GM19467 (cell line): ENCODE measurements around the gene VAV1.
A peak's percentile ranks its signal among the peaks of the same experiment; 100 is the strongest.
"Not testable (repeated sequence)": the region's sequence is repeated elsewhere in the genome, so short reads cannot be mapped to it uniquely, and the experiment has no call there.

Experiments used
- ATAC-seq: cut with Tn5 transposase; IDR thresholded peaks from one replicate; pipeline ENCODE4 v1.9.1; 2021; ENCODE audit warnings: mild to moderate bottlenecking, moderate library complexity; ENCODE audit not compliant: unreplicated experiment

Gene VAV1

DNA sequence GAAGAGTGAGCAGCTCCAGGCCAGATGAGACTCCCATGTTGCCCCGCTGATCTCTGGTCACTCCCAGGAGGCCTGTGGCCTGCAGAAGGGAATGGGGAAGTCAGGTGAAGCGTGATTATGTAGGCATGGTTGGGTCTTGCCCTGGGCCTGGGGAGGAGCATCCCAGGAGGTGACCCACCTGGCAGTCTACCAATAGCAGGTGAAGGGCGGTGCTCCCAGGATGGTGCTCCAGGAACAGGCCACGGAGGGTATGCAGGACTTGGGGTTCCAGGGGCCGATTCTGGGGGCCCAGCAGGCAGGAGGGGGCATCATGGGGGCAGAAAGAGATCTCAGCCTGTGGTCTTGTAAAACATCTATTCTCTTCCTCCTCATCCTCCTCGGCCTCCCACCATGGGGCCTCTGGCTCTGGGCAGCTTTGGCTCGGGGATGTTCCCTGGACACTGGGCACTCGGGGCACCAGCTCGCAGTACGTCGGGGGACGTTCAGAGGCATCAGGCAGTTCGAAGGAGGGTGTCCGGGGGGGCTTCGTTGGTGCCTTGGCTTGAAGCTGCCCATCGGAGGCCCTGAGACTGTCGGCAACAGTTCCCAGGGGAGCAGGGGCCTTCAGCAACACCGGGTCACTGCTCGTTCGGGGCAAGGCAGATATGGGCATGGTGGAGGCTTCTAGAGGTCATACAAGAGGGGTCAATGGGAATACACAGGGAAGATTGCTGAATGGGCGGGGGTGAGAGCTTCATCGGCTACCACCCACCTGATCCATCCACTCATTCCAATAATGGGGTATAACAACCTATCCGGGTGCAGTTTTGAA lies 17.6 kb upstream of the VAV1 start:
- no peak for ATAC-seq

DNA sequence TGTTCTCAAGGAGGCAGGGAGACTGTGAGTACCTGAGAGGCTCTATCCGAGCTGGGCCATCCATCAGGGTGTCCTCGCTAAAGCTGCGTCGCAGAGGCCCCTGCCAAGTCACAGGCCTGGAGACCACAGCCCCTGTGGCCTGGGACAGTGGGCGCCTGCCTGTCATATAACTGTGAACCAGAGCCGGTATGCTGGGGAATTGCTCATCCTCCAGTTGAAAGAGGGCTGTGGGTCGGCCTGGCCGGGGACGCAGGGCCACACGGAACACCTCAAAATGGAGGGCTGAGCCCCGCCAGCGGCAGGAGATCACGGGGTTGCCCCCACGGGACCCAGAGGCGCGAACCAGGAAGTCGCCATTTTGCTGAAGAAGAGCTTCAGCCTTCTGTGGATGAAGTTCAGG lies 11.9 kb upstream of the VAV1 start:
- no peak for ATAC-seq

GRCh38 chr19:6761053-6761676 lies 11.3 kb upstream of the VAV1 start:
- no peak for ATAC-seq

DNA sequence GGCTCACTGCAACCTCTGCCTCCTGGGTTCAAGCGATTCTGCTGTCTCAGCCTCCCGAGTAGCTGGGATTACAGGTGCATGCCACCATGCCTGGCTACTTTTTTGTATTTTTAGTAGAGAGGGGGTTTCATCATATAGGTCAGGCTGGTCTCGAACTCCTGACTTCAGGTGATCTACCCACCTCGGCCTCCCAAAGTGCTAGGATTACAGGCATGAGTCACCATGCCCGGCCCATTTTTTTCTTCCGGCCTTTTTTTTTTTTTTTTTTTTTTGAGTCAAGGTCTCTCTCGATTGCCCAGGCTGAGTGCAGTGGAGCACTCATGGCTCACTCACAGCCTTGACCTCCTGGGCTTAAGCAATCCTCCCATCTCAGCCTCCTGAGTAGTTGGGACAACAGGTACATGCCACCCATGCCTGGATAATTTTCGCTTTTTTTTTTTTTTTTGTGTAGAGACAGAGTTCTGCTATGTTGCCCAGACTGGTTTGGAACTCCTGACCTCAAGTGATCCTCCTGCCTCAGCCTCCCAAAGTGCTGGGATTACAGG lies 10.2 kb upstream of the VAV1 start:
- ATAC-seq, result not testable (repeated sequence)

DNA sequence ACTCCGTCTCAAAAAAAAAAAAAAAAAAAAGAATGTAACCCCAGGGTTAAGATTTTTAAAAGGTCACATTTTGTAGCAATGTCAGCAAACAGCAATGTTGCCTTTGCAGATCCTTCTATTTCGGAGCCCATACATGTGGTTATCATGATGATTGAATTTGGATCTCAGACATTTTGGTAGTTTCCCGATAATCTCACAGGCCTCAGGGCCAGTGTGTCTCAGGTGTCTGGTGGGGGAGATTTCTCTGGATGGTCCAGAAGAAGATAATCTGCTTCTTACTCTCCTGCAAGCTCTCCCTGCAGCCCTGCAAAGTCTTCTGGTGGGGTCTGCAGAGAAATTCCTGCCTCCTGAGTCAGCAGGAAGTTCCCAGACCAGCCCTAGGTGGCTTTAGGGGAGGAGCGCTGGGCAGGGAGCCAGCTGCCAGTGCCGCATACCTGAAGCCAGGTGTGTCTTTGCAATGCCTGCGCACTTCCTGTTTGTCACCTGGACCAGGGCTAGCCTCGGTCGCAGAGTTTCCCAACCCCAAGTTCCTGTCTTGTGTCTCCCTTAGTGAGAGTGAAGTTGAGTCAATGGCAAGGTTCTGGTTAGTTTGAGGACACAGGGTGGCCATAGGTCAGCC lies 6.7 kb upstream of the VAV1 start:
- no peak for ATAC-seq

DNA sequence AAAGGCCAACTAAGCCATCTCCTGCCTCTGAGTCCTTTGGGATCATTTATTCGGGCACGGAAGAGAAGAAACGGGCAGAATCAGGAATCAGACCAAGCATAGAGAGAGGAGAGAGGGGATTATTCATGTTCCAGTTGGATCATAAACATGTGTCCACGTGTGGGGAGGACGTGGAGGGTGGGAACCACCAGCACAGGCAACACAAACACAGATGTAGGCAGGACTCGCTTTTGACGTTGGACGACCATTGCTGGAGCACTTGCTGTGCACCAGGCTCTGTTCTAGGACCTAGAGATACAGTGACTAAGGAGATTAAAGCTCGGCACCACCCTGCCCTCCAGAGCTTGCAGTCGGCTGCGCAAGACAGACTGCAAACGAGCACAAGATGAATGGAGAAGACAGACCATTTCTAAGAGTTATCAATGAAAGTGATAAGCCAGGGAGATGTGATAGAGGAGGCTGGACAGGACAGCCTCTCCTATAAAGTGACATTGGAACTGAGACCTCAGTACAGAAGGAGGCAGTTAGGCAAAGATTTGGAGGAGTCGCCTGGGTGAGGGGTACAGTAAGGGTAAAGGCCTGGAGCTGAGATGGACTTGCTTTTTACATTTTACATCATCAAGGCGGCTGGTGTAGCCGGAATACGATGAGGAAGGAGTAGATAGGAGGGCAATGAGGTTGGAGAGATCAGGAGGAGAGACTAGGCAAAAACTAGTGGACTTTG lies 6.0 kb upstream of the VAV1 start:
- no peak for ATAC-seq

DNA sequence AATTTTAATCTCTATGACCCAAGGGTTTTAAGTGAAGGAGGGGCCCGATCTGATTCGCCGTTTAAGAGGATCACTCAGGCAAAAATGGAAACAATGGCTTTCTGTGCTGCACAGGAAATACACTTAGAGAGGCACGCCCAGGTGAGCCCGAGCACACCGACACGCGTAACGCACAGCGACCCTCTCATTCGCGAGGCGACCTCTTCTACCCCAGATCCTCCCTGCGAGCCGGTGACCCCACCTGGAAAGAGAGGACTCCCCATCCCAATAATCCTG lies 5.5 kb upstream of the VAV1 start:
- no peak for ATAC-seq

DNA sequence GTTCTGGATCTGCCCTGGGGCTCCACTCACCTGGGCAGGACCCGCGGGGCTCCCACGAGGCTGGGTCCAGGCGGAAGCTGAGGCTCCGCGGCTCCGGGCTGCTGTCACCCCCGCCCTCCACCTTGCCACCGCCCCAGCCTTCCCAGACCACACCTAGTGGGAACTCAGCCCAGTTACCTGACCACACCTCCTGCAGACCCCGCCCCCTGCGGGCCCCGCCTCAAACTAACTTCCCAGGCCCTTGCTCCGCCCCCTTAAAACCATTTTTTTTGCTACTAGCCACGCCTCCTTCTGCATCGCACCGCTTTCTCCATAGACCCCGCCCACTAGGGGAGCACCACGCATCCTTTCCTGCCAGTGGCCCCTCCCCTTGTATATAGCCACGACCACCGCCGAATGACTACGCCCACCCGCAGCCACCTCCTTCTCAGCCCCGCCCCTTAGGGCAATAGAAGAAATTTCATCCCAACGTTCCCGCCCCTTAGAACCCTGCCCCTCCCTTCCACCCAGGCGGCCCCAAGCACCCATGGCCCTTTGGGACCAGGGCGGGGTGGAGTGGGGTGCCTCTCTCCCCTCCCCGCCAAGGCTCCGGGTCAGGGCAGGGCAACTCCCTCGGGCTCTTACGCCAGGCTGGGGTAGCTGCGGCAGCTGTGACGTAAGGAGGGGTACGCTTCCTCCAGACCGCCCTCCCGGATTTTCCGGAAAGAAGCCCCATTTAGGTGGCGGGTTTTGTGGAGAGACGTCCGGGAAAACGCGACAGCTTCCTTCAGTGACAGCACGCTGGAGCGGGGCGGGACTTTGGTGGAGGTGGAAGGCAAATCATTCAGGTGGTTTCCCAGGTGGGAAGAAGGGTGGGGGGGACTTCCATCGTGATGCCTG lies 4.9 kb upstream of the VAV1 start, which contains the start of gene SH2D3A:
TSS of gene SH2D3A (minus strand) at position 79 of the 879 bp plus-strand sequence. CDS start 3,687 bp downstream, outside the sequence.
- peak; percentile 58 for ATAC-seq

GRCh38 chr19:6768236-6768785 lies 4.2 kb upstream of the VAV1 start:
- no peak for ATAC-seq

- no peak for ATAC-seq
Measured at GRCh38 chr19:6769006-6769619, 3.4 kb upstream of the VAV1 start.

GRCh38 chr19:6771648-6772027 lies 870 bp upstream of the VAV1 start:
- ATAC-seq, result not testable (repeated sequence)

DNA sequence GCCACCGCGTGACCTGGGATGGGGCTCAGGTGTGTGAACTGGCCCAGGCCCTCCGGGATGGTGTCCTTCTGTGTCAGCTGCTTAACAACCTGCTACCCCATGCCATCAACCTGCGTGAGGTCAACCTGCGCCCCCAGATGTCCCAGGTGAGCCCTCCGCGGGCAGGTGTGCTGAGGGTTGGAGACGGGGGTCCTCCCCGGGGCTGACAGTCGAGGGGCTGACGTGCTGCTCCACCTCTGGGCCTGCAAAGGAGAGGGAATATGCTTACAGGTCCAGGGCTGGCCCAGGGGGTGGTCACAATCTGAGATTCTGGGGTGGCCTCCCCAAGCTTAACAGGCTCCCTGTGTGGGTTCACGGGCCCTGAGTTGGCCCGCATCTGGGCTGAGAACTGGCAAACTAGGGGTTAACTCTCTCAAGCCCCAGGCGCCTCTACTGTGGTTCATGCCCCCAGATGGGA lies 386 bp downstream of the VAV1 start:
- no peak for ATAC-seq

DNA sequence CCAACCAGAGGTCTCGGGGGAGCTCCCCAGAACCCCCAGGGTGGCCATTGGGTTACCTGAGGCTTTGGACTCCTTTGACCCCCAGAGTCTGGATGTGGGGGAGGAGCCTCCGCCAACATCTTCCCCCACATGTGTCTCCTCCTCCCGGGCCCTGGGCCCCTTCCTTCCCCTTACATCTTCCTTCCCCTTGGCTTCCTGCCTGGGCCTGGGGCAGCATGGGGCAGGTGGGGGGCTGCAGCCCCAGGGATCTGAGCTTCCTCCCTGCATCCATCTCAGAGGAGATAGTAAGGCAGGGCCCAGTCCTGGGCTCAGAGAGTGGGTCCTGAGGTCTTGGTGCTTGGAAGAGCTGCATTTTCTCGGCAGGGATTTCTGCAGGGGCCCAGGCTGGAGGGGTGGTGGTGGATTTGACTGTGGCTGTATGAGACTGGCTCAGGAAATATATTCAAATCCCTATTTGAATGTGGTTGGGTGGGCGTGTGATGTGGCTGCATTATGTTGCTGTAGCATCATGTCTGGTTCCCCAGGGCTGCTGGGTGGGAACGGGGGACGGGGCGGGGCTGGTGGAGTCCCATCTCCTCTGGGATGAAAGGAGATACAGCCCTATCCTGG lies 919 bp downstream of the VAV1 start:
- ATAC-seq, result no peak

DNA sequence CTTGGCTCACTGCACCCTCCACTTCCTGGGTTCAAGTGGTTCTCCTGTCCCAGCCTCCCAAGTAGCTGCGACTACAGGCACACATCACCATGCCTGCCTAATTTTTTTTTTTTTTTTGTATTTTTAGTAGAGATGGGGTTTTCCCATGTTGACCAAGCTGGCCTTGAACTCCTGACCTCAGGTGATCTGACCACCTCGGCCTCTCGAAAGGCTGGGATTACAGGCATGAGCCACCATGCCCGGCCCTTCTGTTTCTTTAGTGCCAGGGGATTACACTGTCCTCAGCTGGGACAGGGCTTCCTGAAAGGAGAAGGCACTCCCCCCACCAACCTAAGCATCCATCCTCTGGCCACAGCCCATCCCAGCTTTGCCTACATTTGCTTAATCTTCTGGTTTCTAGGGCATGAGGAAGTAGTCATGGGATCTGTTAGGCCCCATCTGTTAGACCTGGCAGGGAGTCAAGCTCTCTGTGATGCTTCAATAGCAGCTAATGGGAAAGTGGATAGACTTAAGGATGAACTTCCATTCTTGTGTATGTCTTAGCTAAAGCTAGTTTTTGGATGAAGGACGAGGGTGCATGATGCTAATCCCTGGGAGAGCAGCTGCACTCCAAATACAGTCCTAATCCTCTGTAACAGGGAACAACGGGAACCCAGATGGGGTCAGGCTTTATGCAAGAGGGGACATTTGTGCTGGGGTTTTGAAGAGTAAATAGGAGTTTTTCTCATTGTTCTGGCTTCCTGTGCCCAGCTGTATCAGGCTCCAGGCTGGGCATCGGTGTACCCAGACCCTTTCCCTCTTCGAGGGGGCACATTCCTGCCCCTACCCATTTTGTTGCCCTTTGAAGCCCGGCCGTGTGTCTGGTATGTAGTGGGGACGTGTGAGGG lies 2.6 kb downstream of the VAV1 start:
- ATAC-seq, result no peak

GRCh38 chr19:6776045-6776444 lies 3.5 kb downstream of the VAV1 start:
- ATAC-seq, result not testable (repeated sequence)

DNA sequence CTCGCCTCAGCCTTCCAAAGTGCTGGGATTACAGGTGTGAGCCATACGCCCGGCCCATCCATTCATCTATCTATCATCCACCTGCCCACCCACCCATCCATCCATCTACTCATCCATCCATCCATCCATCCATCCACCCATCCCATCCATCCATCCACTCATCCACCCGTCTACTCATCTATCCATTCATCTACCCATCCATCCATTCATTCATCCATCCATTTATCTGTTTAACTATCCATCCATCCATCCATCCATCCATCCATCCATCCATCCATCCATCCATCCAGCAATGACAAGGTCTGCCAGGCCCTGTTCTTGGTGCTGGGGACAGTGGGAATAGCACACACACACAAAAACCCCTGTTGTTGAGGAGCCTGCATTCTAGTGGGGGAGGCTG lies 4.5 kb downstream of the VAV1 start:
- ATAC-seq, result no peak

- ATAC-seq, result no peak
Measured at GRCh38 chr19:6777434-6777833, 4.9 kb downstream of the VAV1 start.

- ATAC-seq, result no peak
Measured at GRCh38 chr19:6778386-6778785, 5.9 kb downstream of the VAV1 start.
